ENCODE measurements around the gene CHGA. TPM values are rescaled to one million over a fixed set of nuclear protein-coding genes. Genes with fewer than 3 reads are reported as not detected.

CHGA gene
- total and polyA plus RNA-seq, 4 donors, result 0.47 to 4.4 (median 0.82) TPM

DNA sequence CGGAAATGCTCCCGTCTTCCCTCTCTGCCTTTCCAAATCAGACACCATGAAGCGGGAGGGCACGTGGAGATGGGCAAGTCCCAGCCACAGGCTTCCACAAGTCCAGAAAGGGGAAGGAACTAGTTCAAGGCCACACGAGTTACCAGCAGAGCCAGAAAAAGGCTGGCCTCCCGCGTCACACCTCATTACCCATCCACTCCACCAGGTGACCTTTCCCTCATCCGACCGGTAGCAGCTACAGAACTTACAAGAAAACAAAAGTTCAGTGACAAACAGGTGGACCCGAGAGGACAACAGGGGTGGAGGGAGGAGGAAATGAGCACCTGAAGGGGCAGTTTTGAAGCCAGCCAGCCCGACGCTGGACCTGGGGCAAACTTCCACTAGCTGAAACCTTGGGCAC lies 46.9 kb downstream of the CHGA start:
- H3K9ac ChIP-seq (ENCODE audit: insufficient read depth in 1 of 2, low read length in 2 of 2), result no peak overlapping the region
- peaks cover 0 to 1% (median 0%) of the 10 kb centered on the region in 4 donors for H3K36me3 ChIP-seq (ENCODE audit: control insufficient read depth in 4 of 4, insufficient read depth in 4 of 4, low read length in 4 of 4)
- peaks cover 0 to 11% (median 0%) of the 10 kb centered on the region in 5 donors for H3K4me1 ChIP-seq (ENCODE audit: control insufficient read depth in 5 of 5, insufficient read depth in 5 of 5, low read length in 5 of 5)
- peak overlapping the region in 1 of 2 donors; percentile 49 for H3K27ac ChIP-seq (ENCODE audit: low read depth in 1 of 2, low read length in 1 of 2)
- no peaks in the 10 kb centered on the region for H3K9me3 ChIP-seq (ENCODE audit: control insufficient read depth in 4 of 4, insufficient read depth in 3 of 4, low read length in 3 of 4)
- TF ChIP-seq, protein P1, sequence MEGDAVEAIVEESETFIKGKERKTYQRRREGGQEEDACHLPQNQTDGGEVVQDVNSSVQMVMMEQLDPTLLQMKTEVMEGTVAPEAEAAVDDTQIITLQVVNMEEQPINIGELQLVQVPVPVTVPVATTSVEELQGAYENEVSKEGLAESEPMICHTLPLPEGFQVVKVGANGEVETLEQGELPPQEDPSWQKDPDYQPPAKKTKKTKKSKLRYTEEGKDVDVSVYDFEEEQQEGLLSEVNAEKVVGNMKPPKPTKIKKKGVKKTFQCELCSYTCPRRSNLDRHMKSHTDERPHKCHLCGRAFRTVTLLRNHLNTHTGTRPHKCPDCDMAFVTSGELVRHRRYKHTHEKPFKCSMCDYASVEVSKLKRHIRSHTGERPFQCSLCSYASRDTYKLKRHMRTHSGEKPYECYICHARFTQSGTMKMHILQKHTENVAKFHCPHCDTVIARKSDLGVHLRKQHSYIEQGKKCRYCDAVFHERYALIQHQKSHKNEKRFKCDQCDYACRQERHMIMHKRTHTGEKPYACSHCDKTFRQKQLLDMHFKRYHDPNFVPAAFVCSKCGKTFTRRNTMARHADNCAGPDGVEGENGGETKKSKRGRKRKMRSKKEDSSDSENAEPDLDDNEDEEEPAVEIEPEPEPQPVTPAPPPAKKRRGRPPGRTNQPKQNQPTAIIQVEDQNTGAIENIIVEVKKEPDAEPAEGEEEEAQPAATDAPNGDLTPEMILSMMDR (IDR thresholded peaks at IDR 0.05; ENCODE audit: control extremely low read depth, extremely low read depth), result no peak
- no peaks in the 10 kb centered on the region for H3K27me3 ChIP-seq (ENCODE audit: control insufficient read depth in 3 of 3, insufficient read depth in 3 of 3, low read length in 2 of 3)
- no peak overlapping the region for H3K4me3 ChIP-seq
- no peak for ATAC-seq (ENCODE audit: insufficient read depth, low FRiP score)
- 77 to 86% methylated on average over 12 of the region's 12 CpGs for WGBS, 2 donors
- DNase-seq, result no peak

DNA sequence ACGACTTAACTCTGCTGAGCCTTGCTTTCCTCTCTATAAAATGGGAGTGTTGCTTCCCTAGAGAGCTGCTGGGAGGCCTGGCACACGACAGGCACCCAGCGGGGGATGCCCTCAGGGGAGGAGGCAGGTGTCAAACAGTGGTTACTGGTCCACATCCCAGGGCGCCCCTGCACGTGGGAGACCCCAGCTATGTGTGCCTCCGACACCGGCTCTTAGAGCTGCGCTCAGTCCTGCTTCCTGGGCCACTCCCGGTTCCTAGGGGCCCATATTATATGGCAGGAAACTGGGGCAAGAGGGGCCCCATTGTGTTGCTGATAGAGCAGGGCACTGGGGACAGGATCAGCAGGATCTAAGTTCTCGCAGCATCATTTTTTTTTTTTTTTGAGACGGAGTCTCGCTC lies 47.3 kb downstream of the CHGA start:
- WGBS, 2 donors, result 89 to 95% methylated on average over 12 of the region's 12 CpGs
- DNase-seq (no peak), ATAC-seq (ENCODE audit: insufficient read depth, low FRiP score) (no peak)
- H3K36me3 ChIP-seq (ENCODE audit: control insufficient read depth in 4 of 4, insufficient read depth in 4 of 4, low read length in 4 of 4), result peaks cover 0 to 2% (median 0%) of the 10 kb centered on the region in 4 donors
- TF ChIP-seq, protein P1 (IDR thresholded peaks at IDR 0.05; ENCODE audit: control extremely low read depth, extremely low read depth), result no peak
- peaks cover 0 to 11% (median 0%) of the 10 kb centered on the region in 5 donors for H3K4me1 ChIP-seq (ENCODE audit: control insufficient read depth in 5 of 5, insufficient read depth in 5 of 5, low read length in 5 of 5)
- no peak overlapping the region for H3K9ac ChIP-seq (ENCODE audit: insufficient read depth in 1 of 2, low read length in 2 of 2)
- H3K4me3 ChIP-seq, result no peak overlapping the region
- no peaks in the 10 kb centered on the region for H3K27me3 ChIP-seq (ENCODE audit: control insufficient read depth in 3 of 3, insufficient read depth in 3 of 3, low read length in 2 of 3)
- no peak overlapping the region for H3K27ac ChIP-seq (ENCODE audit: low read depth in 1 of 2, low read length in 1 of 2)
- no peaks in the 10 kb centered on the region for H3K9me3 ChIP-seq (ENCODE audit: control insufficient read depth in 4 of 4, insufficient read depth in 3 of 4, low read length in 3 of 4)

DNA sequence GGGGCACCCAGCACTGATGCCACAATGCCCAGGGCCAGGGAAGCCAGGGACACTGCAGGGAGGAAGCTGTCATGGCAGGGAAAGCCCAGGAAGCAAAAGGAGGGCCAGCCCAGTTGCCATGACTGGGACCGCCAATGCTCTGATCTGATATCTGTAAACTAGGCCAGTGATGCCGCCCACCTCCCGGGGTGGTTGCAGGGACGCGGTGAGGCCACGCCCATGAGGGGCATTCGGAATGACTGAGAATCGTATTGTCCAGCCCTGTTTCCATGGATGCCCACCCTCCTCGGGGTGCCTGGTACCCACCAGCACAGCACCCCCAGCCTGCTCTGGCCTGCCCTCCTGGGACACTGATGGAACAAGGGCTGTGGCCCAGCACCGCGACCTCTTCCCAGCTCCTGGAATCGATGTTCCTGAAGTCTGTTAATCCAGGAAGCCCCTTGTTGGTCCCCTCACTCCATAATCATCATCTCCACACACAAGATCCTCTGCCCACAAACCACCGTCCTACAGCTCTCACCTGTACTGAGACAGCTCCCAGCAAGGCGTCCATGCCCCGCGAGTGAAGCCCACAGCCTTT lies 48.7 kb downstream of the CHGA start:
- H3K36me3 ChIP-seq (ENCODE audit: control insufficient read depth in 4 of 4, insufficient read depth in 4 of 4, low read length in 4 of 4), result peaks cover 0 to 5% (median 1%) of the 10 kb centered on the region in 4 donors
- H3K9ac ChIP-seq (ENCODE audit: insufficient read depth in 1 of 2, low read length in 2 of 2), result no peak overlapping the region
- ATAC-seq (ENCODE audit: insufficient read depth, low FRiP score) (no peak), DNase-seq (no peak)
- peaks cover 0 to 4% (median 0%) of the 10 kb centered on the region in 4 donors for H3K9me3 ChIP-seq (ENCODE audit: control insufficient read depth in 4 of 4, insufficient read depth in 3 of 4, low read length in 3 of 4)
- 96 to 98% methylated on average over 16 of the region's 16 CpGs for WGBS, 2 donors
- no peak overlapping the region for H3K27ac ChIP-seq (ENCODE audit: low read depth in 1 of 2, low read length in 1 of 2)
- H3K27me3 ChIP-seq (ENCODE audit: control insufficient read depth in 3 of 3, insufficient read depth in 3 of 3, low read length in 2 of 3), result no peaks in the 10 kb centered on the region
- TF ChIP-seq, protein P1 (IDR thresholded peaks at IDR 0.05; ENCODE audit: control extremely low read depth, extremely low read depth), result no peak
- H3K4me1 ChIP-seq (ENCODE audit: control insufficient read depth in 5 of 5, insufficient read depth in 5 of 5, low read length in 5 of 5), result peaks cover 0 to 11% (median 0%) of the 10 kb centered on the region in 5 donors
- H3K4me3 ChIP-seq, result no peak overlapping the region
